ENCODE measurements around the gene TAGAP.

The TAGAP gene

DNA sequence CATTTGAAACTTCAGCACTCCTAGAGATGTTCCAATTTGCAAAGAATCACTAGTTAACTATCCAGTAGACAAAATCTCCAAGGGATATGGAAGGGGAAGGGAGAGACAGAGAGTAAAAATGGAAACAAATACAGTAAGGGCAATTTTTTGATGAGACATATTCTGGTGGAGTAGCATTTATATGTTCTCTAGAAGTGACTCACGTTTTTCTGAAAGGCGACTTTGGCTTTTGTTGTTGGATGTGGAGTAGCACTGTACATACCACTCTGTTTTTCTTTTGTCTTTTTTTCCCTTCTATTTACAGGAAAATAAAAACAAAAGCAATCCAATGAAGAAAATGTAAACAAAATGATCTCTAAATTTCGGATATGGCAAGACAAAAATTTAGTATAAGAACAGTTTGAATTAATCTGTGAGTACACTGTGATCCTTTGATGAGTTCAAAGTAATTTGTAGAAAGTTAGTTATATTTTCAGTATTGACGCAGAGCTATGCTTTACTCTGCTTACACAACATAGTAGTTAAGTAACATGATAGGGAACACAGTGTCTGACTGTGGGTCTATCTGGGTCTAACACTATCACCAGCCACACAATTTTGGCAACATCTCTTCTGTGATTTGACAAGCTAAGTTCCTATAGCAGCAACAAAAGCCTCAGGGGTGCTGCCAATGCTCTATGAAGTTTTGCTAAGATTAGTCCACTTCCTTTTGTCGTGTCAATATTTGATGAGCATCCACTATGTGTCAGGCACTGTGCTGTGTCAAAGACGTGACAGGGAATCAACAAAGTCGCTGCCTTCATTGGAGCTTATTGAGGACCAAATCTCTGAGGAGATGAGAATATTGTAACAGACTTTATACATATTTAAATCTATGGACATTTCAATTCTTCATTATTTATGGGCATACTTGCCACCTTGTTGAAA lies 27.3 kb upstream of the TAGAP start:
- DNase-seq (ENCODE audit: low spot score), result no peak
- no peak for FAIRE-seq

DNA sequence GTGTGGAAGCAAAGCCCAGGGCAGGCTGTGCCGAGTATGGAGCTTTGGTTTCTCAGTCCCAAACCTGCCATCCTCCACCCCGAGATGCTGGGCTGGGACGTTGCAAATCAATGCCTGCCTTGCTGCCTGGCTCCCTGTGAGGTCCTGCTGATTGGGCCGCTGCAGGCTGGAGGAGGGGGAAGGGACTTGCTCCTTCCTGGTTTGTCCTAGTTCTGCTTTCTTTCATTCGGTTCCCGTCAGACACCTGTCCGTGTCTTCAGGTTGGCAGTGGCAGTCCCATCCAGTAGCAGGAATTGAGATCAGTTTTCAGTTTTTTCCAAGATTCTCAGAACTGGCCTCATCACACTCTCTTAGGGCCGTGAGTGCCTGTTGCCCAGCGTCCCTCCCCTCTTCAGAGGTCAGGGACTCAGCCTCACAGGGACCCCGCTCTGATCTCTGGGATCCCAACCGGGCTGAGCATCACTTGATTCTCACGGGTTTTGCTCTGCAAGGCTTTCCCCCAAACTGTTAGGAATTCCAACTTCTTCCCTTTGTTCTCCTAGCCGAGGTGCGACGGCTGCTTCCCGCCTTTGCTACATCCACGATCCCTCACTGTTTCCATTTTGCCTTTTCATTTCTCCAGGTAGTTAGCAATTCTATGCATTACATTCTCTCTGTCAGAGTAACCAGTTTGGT lies 24.2 kb upstream of the TAGAP start:
- no peak for FAIRE-seq
- DNase-seq (ENCODE audit: low spot score), result no peak

DNA sequence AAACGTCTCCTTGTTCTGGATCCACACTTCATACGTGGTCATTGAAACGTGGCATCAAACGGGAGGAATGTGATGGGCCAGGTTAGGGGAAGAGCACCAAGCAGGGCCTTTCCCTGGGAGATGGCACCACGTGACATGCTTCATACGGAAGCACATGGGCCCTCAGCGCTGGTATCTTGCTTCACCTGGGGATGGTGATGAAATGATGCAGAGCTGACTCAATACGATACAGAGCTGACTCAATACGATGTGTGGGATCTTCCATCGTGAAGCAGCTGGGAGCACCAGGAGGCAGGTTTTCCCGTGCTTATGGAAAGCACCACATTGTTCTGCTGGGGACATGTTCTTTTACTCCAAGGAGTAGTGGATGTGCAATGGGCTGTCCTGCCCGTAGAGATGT lies 22.5 kb upstream of the TAGAP start:
- DNase-seq (ENCODE audit: low spot score), result no peak

DNA sequence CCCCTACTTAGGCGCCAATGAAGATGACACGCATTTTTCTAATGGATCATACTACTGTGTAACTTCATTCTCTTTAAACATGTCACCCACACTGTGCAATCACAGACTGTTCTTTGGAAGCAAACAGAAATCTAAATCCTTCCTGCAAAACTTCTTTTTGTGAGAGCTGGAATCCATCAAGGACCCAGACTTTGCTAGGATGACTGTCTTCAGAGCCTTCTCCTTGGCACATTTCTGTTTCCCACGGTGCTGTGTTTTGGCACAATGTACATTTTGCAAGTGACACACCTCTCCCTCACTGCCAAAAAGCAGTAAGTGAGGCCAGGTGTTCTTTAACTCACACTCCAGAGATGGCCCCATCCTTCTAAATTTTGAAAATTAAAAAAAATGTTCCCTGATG lies 21.7 kb upstream of the TAGAP start:
- FAIRE-seq (no peak), DNase-seq (ENCODE audit: low spot score) (no peak)

More for the DNA sequence above, 22.5 kb upstream of the TAGAP start:
- FAIRE-seq, result no peak

DNA sequence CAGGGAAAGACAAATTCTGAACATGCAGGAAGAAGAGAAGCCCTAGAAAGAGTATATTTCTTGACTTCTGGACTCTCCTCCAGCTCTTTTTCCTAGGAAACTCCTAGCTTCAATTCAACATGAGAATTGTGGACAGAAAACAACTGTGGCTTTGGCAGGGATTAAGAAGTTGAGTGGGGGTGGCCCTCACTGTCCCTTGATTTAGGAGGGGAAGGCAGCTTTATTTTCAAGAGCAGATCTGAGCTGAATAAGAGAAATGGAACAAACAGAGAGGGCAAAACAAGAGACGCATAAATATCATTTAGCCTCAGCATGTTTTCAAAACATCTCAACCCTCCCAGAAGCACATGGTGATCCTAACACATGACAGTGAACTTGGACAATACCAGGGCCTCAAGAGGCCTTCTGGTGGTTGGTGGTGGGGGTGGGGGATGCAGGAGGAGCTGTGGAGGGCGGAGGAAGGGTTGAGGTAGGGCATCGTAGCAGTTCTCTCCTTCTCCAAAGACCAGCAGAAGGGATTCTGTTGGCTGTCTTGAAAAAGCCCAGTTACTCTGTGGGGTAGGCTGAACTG lies 21.1 kb upstream of the TAGAP start:
- DNase-seq (ENCODE audit: low spot score) (no peak), FAIRE-seq (no peak)

DNA sequence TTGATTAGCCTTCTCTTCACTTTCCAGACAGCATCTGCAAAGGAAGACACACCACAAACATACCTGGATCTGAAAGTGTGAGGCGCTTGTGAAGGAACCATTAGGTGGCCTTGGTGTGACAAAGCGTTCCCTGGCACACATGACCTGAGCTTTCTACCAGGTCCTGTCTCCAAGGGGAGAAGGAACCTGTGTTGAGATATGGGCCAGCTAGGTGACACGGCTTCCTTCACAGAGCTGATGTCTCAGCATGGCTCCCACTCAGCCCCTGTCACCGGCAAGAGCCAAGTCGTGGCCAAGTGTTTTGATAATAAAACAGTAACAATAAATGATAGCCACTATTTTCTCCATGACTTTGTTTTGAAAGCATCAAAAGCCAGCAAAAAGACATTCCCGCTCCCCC lies 20.3 kb upstream of the TAGAP start:
- FAIRE-seq (no peak), DNase-seq (ENCODE audit: low spot score) (no peak)

DNA sequence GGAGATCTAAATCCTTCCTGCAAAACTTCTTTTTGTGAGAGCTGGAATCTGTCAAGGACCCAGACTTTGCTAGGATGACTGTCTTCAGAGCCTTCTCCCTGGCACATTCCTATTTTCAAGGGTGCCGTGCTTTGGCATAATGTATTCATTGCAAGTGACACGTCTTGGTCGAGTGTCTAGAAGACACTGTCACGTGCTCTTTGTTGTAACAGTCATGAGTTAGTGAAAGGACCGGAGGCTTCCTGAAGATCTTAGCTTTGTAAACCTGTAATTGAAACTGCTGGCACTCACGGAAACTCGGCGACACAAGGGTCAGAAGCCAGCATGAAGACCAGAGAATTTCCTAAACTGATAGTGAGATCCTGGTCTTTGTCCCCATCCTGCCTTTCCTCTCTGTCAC lies 19.7 kb upstream of the TAGAP start:
- DNase-seq (ENCODE audit: low spot score) (no peak), FAIRE-seq (no peak)

DNA sequence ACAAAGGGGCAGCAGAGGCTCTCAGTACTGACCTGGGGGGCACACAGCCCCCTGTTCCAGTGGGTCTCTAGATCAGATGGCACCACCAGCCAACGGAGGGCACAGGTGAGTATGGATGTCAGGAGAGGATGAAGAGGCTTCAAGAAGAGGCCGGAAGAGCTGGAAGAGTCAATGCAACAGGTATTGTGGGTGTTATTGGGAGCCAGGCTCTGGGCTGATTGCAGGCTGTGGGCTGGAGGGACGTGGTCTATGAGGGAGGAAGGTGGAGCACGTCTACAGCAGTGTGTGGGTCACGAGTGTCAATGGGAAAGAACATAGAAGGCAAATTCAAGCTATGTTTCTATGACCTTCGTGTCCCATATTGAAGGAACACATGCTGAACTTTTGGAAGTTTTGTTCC lies 18.8 kb upstream of the TAGAP start:
- no peak for DNase-seq (ENCODE audit: low spot score)
- no peak for FAIRE-seq

DNA sequence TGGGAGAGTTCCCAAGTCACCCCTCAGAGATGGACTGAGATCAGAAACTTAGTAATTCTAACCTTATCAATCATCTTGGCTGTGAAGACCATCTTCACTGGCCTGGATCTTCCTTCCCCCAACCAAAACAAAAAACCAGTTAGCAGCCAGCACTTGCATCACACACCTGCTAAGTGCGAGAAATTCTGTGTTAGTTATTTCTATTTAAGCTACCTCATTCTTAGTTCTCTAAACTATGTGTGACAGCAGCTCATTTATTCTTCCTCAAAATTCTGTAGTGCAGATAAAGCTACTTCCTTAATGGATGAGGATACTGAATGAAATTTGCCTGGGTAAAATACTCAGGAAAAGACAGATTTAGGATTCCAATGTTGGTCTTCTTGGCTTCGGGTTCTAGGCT lies 18.2 kb upstream of the TAGAP start:
- FAIRE-seq (no peak), DNase-seq (ENCODE audit: low spot score) (no peak)

DNA sequence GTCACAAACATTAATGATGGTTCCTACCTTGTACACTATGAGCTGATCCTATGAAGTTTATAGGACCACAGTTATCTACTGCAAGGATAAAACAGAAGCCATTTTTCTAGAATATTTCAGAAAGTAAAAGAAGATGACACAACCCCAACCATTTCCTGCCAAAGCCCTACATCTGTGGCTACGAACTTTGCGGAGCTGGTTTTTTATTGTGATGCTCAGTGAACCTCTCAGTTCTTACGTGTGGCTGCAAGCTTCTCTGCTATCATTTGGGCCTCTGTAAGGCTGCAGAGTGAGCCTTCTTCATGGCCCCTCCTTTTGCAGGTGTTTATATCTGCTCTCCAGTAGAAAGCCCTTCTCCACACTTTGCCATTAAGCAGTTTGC lies 17.8 kb upstream of the TAGAP start:
- FAIRE-seq, result no peak

DNA sequence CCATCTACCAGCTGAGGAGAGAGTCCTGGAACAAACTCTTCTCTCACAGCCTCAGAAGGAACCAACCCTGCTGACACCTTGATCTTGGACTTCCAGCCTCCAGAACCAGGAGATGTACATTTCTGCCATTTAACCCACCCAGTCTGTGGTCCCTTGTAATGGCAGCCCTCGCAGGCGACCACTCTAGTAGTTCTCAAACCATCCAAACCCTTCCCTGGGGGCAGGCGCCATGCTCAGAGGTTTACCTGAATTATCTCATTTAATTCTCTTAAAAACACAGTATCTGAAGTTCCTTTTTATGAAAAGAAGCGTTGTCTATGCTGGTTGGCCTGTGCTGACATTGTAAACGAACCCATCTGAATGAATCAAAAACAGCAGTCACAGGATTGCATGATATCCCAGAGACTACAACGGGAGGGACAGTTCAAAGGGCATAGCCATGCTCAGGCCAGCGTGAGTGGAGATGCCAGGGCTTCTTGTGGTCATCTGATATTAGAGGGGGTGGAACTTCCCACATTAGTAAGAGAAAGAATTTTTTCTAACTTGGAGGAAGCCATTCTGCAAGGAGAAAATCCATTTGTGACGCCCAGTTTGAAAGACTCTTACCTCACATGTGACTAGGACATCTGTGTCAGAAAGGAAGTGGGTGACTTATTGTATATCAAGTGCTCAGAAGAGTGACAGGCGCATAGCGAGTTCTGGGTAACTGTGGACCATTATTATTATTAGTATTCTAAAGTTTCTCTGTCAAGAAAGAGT lies 17.2 kb upstream of the TAGAP start:
- DNase-seq (ENCODE audit: low spot score) (no peak), FAIRE-seq (no peak)

More for the DNA sequence above, 17.8 kb upstream of the TAGAP start:
- no peak for DNase-seq (ENCODE audit: low spot score)

DNA sequence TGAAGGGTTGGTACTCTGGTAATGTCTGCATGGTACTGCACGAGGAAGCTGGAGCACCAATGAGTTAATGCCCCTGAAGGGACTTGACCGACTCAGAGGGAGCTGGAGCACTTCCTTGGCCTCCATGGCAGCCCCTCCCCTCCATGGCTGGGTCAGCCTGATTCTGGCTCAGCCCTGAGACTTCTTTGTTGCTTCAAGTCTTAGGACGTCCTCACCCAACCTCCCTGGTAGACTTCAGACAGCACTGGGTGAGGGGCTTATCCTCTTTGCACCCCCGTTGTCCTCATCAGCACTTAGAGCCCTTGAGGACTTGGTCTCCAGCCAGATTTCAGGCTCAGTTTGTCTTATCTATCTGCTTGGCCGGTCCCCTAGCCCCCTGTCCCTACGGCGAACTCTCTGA lies 16.4 kb upstream of the TAGAP start:
- DNase-seq (ENCODE audit: low spot score) (no peak), FAIRE-seq (no peak)

DNA sequence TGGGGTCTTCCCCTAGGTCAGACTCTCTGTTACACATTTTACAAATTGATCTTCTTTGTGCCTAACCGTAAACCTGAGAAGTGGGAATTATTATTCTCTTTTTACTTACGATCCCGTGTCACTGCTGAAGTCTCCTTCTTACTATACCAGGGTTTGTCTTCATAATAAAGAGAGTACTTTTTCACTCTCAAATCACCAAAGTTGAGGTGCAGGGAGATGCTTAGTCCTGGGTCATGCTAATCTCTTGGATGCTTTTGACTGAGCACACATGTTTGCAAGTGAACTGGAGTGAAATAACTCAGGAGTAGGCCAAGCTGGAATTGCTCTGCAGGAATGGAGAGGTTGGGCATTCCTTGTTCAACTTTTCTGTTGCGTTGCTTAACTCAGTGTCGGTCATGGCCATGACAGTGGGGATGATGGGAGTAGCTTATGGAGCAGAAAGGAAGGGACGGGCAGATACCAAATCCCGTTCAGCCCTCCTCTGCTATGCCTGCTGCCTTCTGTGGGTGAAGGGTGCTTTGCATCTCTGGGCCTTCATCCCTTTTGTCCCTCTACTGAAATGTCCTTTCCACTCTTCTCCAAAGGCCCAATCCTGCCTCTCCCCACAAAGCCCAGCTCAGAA lies 15.2 kb upstream of the TAGAP start:
- DNase-seq (ENCODE audit: low spot score), result no peak
- FAIRE-seq, result no peak

DNA sequence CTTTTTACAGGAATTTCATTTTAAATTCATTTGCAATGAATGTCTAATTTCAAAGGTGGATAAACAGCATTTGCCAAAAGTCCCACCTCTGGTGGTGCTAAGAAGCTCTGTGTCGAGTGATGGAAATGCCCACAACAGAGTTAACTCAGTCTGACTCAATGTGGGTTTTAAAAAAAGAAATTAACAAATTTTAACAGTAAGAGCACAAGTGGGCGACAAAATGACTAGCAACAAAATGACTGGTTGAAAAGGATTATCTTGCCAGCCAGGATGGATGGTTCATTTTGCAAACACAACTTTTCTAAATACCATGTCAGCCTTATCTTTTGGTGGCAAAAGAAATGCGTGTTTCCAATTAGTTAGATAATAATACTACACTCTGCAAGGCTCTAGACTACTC lies 14.3 kb upstream of the TAGAP start:
- DNase-seq (ENCODE audit: low spot score), result no peak
- FAIRE-seq, result no peak

DNA sequence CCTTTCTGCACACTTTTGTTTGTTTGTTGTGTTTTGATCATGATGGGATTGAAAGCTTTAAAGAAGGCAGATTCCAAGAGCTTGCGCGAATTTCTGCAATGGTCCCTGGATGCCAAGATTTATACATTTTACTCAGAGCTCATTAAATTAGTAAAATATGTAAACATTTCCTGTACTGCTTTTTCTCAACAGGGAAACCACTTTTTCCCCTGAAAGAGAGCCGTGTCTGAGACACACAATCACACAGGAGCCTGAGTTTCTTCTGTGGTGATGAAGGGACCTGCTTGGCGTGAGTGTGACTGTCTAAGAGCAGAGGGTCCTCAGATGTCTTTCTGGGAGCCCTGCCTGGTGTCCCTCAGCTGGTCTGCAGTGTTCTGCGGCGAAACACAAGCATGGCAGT lies 12.1 kb upstream of the TAGAP start:
- DNase-seq (ENCODE audit: low spot score) (no peak), FAIRE-seq (no peak)

DNA sequence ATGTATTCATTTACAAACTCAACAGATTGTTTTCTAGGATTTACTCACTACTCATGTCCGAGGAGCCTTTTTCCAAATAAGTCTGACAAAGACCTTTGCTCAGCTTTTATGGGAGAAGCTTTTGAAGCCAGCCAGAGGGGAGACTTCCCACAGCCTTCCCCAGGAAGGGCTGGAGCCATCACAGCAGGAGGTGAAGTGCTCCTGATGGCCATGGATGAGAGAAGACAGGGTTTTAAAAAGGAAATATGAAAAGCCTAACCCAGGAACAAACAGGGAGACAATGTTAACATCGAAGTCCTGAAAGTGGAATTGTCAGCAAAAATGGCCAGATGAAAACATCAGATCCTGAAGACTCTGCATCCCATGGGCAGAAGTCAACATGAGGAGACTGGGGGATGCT lies 11.6 kb upstream of the TAGAP start:
- DNase-seq (ENCODE audit: low spot score), result no peak
- FAIRE-seq, result no peak

DNA sequence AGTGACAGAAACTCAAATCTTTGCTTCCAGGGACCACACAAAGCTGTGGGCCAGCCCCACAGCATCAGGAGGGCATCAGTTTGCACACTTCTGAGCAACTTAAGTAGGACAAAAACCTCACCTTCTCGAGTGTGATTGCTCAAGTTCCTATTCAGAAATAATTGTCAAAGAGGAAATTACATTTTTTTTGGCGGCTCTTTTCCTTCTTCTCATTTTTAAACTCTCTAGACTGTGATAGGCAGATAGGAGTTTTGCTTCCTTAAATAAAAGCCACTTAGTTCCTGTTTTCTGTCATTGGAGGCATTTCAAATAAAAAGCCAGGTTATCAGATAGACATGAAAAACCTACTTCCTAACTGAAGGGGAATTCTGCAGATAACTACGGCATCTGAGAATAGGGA lies 11.2 kb upstream of the TAGAP start:
- FAIRE-seq (no peak), DNase-seq (ENCODE audit: low spot score) (no peak)

DNA sequence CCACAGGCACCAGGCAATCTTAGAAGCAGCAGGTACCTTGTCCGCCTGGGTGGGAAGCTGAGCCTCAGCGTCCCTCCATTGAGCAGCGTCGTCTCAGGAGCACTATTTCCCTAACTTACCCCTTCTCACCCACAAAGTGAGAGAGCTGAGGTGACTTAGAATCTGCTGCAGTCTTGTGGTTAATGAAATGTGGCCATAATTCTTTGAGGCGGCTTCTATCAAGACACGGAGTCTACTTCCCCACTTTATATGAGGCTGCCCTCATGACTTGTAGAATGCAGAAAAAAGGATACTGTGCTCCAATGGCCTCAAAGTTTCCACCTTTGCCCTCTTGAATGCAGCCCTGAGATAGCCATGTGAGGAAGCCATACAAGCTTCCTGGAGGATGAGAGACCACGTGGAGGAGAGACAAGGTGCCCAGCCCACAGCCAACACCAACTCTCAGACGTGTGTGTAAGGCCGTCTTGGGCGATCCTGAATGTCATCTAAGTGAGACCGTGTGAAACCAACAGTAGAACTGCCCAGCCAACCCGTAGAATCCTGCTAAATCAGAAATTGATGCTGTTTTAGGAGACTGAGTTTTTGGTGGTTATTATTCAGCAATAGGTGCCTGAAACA lies 9.1 kb upstream of the TAGAP start:
- no peak for FAIRE-seq
- DNase-seq (ENCODE audit: low spot score), result no peak

DNA sequence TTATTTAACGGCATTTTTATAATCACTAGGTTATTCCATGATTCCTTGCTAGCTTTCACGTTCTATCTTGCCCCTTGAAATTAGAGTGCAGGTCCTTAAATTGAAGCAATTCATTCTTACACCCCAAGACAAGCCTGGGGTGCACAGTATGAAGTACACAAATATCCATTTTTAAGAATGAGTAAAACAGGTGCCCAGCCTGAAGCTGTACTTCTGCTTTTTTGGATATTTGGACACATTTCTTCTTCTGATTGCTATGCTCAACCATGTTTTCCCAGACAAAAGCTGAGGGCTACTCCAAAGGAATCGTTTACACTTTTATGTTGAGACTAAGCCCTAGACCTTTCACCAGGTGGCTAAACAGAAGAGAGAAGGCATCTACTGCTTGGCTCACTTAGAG lies 7.9 kb upstream of the TAGAP start:
- DNase-seq (ENCODE audit: low spot score), result no peak
- FAIRE-seq, result no peak

DNA sequence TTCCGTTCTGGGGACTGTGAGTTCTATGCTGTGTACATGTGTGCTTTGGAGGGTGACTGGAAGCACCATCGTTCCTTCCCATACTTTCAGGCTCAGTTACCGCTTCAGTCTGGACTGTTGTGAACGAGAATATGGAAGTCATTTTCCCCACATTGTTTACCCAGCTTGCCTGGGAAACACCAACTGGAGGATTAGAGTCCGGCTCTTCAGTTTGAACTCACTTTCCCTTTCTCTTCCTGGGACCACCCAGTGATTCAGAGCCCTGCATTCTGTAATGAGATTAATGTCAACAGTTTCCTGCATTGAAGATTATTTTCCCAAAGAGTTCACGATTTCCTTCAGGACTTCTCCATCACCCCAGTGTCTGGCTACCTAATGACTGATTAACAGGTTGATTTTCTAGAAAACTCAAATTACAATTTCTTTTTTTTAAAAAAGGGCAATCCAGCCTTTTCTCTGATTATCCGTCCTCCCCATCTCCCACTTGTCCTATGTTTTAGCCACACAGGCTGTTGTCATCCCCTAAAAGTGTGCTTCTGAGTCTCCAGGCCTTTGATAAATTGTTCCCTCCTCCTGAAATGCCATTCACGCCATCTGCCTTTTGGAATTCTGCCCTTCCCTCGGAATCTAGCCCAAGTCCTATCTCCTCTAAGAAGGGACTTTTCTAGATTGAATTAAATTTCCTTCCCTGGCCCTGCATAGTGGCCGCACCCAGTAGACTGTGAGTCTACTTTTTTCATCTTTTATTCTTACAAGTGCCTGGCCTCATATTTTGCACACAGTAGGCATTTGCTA lies 3.3 kb upstream of the TAGAP start:
- FAIRE-seq, result no peak
- no peak for DNase-seq (ENCODE audit: low spot score)
